Lower leg skin (tissue), 3 donors: Measurements from ENCODE around the gene WDR70.

ENCODE experiments used
- POLR2A ChIP-seq, 2 donors: fragments of 450-650 bp; IDR thresholded peaks; one replicate each; pipeline ENCODE4 v1.6.1; 2016 to 2017; ENCODE audit warnings: antibody characterized with exemption in 2 of 2, mild to moderate bottlenecking in 1 of 2, moderate library complexity in 1 of 2
- TF ChIP-seq, protein P1 (sequence below), 3 donors: fragments of 450-650 bp; IDR thresholded peaks; one replicate each; pipeline ENCODE4 v1.5.1; 2016; ENCODE audit warnings: antibody characterized with exemption in 3 of 3, mild to moderate bottlenecking in 3 of 3, moderate library complexity in 2 of 3

DNA sequence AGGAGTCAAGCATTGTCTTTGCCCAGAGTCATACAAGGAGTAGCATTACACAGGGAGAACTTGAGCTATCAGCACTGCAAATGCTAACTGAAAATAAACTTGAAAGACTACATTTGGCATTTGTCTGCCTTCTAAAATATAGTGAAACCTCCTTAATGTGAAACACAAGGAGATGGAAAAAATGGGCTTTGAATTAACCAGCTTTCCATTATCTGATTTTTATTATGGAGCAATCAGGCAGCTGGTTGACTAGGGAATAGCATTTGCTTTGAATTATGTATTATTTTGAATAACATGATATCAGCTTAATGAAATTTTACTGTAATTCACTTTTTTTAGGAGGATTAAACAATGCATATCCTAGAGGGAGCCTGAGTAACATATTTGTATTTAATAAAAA is 329.9 kb downstream of the WDR70 start:
- TF ChIP-seq, protein P1, sequence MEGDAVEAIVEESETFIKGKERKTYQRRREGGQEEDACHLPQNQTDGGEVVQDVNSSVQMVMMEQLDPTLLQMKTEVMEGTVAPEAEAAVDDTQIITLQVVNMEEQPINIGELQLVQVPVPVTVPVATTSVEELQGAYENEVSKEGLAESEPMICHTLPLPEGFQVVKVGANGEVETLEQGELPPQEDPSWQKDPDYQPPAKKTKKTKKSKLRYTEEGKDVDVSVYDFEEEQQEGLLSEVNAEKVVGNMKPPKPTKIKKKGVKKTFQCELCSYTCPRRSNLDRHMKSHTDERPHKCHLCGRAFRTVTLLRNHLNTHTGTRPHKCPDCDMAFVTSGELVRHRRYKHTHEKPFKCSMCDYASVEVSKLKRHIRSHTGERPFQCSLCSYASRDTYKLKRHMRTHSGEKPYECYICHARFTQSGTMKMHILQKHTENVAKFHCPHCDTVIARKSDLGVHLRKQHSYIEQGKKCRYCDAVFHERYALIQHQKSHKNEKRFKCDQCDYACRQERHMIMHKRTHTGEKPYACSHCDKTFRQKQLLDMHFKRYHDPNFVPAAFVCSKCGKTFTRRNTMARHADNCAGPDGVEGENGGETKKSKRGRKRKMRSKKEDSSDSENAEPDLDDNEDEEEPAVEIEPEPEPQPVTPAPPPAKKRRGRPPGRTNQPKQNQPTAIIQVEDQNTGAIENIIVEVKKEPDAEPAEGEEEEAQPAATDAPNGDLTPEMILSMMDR (IDR thresholded peaks at IDR 0.05), result no peak
- TF ChIP-seq POLR2A (IDR thresholded peaks at IDR 0.05), result no peak
